ENCODE data around the gene STUM.
"Not testable (repeated sequence)": the region's sequence is repeated elsewhere in the genome, so short reads cannot be mapped to it uniquely, and the experiment has no call there.

Gene STUM

DNA sequence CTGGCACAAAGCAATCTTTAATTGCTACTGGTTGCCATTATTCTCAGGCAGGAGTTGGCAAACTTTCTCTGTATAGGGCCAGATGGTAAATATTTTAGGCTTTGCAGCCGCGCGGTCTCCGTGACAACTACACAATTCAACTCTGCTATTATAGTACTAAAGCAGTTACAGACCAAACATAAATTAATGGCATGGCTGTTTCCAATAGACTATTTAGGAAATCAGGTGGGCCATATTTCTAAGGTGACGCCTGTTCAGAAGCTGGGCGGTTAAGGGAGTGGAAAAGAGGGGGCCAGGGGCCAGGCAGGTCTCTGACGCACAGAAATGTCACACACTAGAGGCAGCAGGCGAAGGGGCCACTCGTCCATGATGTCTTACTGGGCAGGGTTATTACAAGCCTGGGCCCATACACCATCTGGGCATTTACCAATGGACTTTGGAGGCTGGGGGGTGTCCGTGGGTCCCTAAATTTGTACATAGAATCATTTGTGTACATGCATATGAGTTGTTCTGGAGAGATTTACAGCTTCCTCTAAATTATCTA is 80.1 kb downstream of the STUM start:
- DNase-seq = peak; percentile 82

DNA sequence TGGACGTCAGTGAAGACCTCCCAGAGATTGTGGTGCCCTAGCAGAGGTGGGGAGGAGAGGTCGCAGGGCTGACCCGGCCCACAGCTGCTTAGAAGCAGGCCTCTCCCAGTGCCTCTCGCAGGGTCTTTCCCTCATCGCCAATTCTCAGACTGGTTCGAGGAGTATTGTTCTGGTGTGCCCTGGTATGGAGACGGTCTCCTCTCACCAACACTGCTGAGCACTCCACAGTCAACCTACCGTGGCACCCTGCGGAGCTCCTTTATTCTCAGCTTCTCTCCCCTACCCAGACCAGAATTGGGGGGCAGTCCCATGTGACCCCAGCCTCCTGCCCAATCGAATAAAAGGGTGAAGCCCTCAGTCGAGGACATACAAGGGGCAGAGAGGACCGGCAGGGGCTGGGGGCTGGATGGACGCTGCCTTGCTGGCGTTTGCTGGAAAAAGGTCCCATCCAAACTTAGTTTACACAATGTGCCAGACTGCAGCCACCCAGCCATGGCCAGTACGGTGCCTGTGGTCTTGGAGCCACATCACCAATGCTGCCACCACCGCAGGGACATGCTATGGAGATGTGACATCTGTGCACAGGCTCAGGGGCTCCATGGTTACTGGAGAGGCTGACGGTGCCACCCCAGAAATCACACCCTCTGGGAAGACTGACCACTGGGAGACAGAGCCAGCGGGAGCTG is 80.8 kb downstream of the STUM start:
- DNase-seq = no peak

DNA sequence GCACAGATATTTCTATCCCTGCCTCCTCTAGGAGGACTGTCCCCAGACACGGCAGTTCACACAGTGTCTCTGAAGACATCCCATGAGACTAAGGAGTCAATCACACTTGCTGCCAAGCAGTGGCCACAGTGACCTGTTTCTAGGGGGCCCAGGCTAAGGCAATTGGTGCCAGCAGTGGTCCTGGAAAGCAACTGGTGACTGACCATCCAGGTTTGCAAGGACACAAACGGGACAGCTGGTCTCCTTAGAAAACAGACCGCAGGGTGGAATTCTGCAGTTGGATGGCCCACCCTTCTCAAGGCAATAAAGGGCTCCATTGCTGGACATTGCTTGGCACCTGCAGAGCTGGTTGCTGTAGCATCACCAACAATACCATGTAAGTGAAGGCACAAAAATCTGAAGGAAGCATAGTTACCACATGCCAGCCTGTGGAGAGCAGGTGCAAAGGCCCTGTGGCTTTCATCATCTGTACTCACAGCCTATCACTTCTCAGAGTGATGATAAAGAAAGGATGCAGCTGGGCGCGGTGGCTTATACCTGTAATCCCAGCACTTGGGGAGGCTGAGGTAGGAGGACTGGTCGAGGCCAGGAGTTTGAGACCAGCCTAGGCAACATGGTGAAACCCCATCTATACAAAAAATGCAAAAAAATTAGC is 81.5 kb downstream of the STUM start:
- DNase-seq = no peak

DNA sequence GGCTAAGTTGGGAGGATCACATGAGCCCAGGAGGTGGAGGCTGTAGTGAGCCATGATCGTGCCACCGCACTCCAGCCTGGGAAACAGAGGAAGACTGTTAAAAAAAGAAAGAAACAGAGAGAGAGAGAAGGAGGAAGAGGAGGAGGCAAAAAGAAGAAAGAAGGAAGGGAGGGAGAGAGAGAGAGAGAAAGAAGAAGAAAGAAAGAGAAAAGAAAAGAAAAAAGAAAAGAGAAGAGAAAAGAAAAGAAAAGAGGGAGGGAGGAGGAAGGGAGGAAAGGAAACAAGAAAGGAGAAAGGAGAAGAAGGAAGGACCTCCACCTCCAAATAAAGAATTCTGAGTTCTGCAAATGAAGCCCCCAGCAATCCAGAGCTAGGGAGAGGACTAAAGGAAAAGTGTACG is 82.0 kb downstream of the STUM start:
- no peak for DNase-seq

DNA sequence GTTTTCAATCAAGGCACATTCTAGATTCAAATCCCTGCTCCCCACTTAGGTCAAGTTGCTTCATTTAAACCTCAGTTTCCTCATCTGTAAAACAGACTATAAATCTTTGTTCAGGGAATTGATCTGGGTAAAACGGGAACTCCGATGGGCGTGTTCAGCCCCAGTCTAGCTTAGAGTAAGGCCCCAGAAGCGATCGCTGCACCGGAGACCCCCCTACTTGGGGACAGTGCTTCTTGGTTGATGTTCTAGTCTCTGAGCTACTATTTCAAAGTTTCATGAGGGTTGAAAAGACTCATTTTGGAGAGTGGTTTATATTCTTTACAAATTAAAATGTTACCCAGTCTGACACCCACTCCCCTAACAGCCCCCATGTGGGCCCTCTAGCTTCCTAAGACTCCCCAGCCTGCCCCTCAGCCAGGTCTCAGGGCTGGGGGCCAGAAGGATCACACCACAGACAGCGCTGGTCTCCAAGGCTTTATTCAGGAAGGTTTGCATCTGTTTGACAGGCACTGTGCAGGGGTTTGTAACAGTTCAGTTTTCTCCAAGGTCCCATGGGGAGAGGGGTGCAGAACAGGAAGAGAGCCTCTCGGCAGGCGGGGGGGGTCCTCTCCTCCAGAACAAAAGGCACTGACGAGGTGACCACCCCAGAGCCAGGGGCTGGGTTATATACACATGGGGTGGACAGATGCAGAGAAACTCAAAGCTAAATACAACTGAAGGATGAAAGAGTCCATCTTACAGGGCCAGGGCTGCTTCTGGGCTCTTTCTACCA is 82.9 kb downstream of the STUM start:
- DNase-seq = no peak

DNA sequence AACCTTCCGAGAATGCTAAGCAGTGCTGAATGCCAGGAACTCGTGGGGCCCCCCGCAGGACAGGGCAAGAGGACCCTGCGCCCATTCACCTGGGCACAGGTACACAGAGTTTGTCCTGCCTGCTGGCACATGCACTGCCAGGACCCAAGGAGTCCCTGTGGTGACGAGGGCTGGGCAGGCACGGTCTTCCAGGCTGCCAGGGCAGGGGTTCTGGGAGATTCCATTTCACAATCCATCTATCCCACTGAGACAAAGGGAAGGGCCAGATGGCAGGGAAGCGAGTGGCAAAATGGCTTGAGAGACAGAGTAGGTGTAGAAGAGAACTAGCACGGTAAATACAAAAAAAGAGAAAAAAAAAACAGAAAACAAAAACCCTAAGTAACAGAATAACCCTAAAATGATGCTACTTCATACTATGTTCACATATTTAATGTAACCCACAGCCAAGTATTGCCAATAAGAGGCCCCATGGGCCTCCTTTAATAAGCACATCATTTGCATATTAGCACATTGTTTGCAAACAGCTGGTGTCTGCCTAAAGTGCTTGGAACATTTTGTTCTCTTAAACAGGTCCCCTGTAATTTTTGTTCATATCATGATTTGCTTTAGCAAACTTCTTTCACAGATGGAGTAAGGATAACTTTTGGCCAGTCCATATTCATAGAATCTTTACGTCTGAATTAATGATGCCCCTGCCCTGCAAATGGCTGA is 83.8 kb downstream of the STUM start:
- no peak for DNase-seq

DNA sequence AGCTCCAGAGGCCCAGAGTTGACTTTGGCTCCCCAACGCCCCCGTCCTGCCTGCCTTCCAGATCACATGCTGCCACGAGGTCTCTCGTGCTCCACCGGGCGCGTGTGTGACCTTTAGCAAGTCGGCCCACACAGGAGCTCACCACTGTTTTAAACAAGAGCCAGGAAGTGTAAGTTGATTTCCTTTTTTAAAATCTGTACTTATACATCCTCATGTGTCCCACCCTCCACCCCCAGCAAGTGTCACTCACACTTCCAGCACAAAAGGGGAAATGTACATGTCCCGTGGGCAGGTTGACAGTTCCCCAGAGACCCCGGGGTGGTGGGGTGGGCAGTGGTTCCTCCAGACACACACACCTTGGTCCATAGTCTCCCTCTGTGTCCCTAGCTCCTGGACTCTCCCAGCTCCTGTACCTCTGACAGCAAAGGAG is 84.4 kb downstream of the STUM start:
- no peak for DNase-seq

DNA sequence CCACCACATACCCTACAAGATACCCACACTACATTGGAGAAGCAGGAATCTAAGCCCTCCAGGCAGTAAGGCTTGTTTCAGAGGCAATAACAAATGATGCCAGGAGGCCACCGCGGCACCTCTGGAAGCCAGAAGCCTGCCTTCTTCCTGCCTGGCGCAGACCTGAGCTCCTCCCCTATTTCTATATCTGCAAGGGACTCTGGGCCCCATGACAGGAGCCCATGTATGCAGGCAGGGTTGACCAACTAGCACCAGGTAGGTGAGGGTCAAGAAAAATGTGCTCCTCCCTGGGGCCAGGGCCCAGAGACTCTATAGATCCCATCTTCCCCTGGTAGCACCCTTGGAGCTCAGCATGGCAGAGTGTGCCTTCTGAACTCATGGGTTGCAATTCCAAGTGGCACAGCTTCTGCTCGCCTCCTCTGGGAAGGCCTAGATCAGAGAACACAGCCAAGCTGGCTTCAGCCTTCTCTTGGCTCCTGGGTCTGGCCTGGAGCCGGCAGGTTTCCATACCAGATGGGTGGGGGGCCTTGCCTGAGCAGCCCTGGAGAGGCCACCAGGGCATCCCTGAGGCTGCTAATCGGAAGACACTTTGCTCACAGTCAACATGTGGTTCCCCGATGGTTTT is 85.1 kb downstream of the STUM start:
- no peak for DNase-seq

DNA sequence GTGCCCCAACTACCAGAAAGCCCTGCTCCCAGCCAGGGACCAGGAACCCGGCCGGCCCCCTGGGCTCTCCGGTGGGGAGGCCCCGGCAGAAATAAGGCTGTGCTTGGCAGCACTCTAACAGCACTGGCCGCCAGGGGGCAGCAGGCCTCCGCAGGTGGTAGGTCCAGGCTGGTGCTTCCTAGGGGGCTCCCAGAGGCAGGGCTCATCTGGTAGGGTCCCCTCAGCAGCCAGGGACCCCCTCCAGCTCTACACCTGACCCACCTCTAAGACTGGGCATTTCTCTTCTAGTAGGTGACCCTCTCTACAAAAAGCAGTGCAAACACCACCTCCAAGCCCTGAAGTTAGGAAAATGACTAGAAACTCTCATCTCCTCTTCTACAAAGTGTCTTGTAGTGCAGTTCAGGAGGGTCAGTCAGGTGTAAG is 85.6 kb downstream of the STUM start:
- peak; percentile 65 for DNase-seq

DNA sequence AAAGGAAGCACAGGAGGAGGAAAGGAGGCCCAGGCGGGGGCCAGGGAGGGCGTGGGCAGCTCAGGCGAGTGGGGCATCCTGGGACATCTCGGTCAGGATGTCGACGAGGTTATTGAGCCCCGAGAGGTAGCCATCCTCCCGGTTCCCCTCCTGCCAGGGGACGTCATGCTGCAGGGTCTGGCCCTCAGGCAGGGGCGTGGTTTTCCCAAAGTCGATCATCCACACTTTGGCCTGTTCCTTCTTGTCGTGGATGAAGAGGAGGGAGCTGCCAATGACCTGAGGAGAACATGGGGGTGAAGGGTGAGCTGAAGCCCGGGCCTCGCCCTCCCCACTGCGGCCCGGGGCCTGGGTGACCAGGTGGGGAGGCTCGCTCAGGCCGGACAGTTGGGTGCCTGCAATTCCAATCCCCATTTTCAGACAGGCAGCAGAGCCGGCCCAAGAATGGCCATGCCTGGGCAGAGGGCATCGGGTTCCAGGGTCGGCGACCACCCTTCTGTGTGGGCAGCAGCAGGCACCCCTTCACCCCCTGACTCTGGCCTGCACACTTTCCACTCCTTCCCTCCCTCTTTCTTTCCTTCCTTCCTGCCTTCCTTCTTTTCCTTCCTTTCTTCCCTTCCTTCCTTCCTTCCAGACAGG is 86.2 kb downstream of the STUM start:
- DNase-seq = no peak

DNA sequence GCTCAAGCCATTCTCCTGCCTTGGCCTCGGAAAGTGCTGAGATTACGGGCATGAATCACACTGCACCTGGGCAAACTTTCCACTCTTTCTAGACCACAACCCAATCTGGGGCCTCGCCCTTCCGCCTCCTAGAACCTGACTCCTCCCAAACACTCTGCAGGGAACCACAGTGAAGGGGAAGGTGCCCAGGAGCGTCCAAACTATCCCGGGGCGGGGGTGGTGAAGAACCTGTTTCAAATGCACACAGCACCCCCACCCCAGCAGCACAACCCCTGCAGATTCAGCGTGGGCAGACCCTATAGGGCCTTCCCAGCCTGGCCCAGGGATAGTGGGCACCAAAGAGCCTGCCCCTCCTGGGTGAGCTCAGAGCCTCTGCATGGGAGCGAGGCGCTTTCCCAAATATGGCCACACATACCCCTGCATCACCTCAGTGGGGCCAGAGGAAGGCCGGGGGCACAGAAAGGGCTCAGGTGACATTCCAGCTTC is 86.9 kb downstream of the STUM start:
- DNase-seq = no peak

DNA sequence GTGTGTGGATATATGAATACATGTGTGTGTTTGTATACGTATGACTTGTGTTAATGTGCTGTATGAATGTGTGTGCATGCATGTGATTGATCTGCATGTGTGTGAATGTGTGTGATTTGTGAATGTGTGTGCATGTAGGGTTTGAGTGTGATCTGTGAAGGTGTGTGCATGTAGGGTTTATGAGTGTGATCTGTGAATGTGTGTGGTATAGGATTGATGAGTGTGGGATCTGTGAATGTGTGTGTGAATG is 88.2 kb downstream of the STUM start:
- no peak for DNase-seq

DNA sequence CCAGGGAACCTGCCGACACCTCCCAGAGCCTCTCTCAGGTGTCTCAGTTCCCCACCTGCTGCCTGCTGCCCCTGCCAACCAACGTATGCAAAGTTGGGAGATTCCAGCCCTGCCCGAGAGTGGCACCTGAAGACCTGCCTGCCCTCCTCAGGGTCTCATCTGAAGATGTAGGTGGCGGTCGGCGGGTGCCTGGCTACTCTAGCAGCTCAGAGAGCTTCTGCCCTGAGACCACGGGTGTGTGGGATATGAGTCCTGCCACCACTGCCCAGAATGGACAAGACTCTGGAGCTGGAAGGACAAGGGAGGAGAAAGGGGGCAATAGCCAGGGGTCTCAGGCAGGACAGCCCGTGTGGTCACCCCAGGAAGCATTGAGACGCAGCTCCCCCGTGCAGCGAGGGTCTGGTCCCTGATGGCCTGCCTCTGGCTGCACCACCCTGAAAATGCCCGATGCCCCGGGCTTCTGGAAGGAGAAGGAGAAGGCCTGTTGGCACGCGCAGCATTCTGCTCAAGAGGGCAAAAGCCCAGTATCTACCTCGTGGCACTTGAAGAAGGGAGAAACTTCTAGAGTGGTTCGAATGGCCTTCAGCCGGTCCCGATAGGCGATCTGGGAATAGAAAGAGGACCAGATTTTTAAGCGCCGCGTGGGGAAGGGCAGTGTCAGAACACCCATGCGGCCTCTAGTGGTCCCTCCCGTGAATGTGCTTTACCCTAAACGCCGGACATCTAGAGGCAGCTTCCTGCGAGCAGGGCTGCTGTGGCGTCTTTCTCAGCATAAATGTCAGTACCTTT is 88.8 kb downstream of the STUM start:
- no peak for DNase-seq

DNA sequence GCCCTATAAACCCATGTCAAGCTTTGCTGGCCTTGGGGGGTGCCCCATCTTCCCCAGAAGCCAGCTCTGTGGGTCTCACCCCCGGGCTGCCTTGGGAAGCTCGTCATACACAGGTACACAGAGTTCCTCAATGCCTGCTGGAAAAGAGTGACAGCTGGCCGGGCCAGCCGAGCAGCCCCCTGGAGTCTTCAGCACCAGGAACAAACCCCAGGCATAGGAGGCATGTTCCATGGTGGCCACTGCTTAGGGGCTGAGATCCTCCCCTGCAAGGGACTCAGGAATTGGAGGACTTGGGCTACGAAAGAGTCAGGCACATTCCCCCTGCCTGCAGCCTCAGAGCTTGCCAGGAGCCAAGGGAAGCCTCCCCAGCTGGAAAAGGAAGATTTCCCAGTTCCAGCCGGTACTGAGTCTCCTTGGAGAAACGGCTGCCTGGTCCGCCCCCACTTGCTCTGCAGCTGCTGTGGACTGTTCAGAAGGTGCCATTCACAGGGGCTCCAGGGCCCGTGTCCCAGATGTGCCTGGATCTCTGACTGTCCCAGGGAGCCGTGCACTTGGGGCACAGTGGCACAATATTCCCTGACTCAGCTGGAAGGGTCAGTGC is 89.5 kb downstream of the STUM start:
- DNase-seq = no peak

DNA sequence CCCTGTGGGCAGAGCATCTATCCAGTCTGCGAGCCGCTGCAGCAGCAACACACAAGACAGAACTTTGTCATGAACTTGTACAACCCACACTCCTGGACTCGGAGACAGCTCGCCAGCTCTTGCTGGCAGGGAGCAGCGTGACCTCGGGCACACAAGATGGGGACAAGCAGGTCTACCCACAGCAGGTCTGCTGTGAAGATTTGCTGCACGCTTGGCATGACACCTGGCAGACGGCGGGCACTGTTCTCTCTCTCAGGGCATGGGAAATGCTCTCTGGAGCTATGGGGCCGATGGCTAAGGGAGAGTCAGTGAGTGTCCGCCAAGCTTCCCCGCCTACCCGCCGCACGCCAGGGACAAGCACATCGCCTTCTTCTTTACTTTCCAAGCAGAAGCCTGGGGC is 90.0 kb downstream of the STUM start:
- DNase-seq = no peak

DNA sequence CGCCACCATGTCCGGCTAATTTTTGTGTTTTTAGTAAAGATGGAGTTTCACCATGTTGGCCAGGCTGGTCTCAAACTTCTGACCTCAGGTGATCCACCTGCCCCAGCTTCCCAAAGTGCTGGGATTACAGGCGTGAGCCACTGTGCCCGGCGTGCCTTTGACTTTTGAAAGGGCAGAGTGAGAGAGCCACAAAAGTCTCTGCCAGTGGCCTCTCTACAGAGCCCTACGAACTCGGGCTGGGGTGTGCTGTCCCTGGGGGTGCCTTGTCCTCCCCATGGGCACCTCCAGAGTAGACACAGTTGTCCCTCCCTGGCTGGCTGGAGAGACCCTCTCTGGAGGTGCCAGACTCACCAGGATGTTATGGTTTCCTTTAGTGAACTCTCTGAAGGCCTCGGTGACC is 90.6 kb downstream of the STUM start:
- not testable (repeated sequence) for DNase-seq

DNA sequence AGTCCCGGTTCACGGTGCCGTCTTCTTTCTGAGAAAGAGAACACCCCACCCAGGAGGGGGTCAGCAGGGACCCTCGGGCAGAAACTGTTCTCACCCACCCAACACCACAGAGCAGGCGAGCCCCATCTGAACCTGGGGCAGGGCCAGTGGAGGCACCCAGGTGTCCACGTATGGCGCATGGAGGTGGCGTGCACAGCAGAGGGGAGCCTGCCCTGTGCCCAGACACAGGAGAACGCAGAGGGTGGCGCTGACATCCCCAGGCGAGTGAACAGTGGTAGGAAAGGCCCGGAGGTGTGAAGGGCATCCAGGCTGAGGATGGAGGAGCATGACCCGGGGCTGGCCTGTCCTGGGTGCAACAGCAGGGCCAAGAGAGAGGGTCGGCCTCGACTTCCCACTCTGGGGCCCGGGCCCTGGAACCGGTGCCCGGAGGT is 91.1 kb downstream of the STUM start:
- no peak for DNase-seq

DNA sequence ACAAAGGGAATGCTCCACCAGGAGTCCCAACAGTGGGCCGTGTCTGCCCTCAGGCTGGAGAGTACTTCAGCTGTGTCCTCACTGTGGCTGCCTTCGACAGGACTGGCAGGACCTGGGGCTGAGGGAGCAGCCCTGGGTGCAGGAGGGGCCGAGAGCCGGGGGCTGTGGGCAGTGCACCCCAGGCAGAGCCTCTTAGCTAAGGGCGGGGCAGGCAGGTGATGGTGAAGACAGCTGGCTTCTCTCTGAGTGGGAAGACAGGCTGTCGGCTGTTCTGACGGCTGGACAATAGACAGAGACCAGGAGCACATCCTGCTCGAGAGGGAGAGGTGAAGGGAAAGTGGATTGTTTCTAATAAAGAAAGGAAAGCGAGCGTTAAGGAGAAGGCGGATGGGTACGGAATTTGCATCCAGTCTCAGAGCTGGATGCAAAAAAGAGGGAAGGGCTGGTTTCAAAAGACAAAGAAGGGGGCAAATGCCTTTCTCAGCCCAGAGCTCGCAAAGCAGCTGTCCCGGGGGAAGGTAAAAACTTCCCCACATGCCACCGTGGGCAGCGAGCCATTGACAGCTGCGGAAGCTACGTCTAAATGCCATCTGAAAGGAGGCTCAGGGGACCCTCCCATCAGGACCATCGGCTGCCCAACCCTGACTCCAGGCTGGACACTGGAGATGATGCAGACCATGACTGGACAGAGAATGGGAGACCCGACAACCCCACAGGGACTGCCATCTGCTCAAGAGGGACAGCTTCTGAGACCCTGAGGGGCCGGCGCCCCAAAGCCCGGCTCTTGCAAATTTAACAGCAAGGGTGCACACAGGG is 92.0 kb downstream of the STUM start:
- no peak for DNase-seq

DNA sequence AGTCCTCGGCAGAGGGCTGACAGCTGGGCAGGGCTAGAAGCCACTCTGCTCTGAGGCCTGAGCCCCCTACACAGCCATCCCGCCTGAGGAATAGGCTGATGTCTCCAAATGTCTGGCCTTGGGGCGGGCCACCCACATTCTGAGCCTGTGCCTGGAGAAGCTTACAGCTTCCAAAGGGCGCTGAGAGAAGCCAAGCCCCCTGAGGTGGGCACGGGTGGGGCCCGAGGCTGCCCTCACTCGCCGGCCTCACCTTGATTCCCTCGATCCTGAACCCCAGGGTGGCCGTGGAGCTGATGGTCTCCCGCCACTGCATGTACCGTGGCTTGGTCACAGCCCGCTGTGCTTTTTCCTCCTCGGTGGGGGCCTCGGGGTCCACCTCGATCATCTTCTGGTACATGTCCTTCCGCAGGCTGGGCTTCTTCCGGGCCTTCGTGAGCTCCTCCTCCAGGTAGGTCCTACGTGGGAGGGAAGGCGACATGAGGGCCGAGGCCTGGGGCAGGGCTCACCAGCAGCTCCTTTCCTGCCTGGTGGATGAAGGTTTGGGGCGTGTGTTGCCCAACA is 93.2 kb downstream of the STUM start:
- DNase-seq = no peak

DNA sequence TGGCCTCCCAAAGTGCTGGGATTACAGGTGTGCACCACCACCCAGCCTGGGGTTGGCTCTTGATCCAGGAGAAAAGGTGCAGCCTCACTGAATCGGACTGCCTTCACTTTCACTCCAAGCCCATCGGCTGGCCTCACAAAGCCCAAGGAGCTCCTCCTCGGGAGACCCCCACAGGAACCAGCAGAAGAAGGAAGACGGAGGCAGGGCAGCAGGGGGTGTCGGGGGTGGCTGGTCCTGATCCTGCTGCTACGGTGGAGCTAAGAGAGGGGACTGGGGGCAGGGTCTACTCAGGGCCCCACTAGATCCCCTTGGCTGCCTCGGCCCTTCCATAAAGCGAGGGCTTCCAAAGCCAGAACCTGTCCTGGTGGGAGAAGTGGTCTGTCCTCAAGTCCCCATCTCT is 93.9 kb downstream of the STUM start:
- no peak for DNase-seq
